SU-DHL-6 (cell line): ENCODE measurements around the gene ABHD11.

Experiments
- EZH2phosphoT487 ChIP-seq: fragments of 200-600 bp; sonication (generic), shearing (Covaris generic); conservative IDR thresholded peaks from 2 replicates; pipeline ENCODE4 v1.6.1; 2018; ENCODE audit warnings: mild to moderate bottlenecking, antibody characterized with exemption, low read length, moderate library complexity, mixed read lengths
- TF ChIP-seq, protein P1 (sequence below): fragments of 200-600 bp; sonication (generic); IDR thresholded peaks from one replicate; pipeline ENCODE4 v1.5.1; 2017; ENCODE audit warnings: antibody characterized with exemption, mild to moderate bottlenecking, low read length, moderate library complexity; ENCODE audit not compliant: insufficient read depth, poor library complexity, severe bottlenecking

DNA sequence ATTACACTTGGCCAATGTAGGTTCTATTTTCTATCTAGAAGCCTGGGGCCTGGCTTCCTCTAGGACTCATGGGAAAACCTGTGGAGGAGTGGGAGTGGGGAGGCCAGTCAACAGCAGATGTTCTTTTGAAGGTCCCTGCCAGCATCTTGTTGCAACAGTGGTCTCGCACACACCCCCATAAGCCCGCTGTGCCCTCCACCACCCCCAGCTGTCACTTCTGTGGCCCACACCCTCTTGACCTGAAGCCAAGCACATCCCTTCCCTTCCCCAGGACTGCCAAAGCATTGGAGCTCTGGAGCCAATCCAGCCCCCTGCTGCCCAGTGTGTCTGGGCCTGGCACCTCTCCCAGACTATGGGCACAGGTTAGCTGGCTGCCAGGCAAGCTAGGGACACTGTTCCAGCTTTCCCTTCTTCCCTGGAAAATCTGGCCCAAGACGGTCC, 17.2 kb downstream of the ABHD11 start:
- TF ChIP-seq, protein P1, sequence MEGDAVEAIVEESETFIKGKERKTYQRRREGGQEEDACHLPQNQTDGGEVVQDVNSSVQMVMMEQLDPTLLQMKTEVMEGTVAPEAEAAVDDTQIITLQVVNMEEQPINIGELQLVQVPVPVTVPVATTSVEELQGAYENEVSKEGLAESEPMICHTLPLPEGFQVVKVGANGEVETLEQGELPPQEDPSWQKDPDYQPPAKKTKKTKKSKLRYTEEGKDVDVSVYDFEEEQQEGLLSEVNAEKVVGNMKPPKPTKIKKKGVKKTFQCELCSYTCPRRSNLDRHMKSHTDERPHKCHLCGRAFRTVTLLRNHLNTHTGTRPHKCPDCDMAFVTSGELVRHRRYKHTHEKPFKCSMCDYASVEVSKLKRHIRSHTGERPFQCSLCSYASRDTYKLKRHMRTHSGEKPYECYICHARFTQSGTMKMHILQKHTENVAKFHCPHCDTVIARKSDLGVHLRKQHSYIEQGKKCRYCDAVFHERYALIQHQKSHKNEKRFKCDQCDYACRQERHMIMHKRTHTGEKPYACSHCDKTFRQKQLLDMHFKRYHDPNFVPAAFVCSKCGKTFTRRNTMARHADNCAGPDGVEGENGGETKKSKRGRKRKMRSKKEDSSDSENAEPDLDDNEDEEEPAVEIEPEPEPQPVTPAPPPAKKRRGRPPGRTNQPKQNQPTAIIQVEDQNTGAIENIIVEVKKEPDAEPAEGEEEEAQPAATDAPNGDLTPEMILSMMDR = no peak
- no peak for TF ChIP-seq EZH2phosphoT487
